HG03095 (cell line): ENCODE measurements around the gene ZNF724.
"Not testable (repeated sequence)": the region's sequence is repeated elsewhere in the genome, so short reads cannot be mapped to it uniquely, and the experiment has no call there.

Experiments used
- ATAC-seq: cut with Tn5 transposase; IDR thresholded peaks from one replicate; pipeline ENCODE4 v1.9.1; 2021; ENCODE audit warnings: moderate library complexity; ENCODE audit not compliant: unreplicated experiment

The ZNF724 gene

DNA sequence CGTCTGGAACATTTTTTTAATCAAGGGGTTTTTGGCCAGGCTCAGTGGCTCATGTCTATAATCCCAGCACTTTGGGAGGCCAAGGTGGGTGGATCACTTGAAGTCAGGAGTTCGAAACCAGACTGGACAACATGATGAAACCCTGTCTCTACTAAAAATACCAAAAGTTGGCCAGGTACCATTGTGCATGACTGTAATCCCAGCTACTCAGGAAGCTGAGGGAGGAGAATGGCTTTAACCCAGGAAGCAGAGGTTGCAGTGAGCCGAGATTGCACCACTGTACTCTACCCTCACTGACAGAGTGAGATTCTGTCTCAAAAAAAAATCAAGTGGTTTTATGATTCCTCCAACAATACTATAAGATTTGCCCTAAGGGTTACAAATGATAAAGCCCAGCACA lies 3.1 kb upstream of the ZNF724 start:
- ATAC-seq: not testable (repeated sequence)

DNA sequence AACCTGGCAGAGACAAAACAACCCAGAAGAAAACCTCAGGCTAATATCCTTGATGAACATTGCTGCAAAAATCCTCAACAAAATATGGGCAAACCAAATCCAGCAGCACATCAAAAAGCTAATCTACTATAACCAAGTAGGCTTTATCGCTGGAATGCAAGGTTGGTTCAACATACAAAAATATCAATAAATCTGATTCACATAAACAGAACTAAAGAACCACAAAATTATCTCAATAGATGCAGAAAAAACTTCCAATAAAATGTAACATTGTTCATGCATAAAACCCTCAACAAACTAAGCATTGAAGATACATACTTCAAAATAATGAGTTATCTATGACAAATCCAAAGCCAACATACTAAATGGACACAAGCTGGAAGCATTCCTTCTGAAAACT lies 8.8 kb downstream of the ZNF724 start:
- no peak for ATAC-seq

DNA sequence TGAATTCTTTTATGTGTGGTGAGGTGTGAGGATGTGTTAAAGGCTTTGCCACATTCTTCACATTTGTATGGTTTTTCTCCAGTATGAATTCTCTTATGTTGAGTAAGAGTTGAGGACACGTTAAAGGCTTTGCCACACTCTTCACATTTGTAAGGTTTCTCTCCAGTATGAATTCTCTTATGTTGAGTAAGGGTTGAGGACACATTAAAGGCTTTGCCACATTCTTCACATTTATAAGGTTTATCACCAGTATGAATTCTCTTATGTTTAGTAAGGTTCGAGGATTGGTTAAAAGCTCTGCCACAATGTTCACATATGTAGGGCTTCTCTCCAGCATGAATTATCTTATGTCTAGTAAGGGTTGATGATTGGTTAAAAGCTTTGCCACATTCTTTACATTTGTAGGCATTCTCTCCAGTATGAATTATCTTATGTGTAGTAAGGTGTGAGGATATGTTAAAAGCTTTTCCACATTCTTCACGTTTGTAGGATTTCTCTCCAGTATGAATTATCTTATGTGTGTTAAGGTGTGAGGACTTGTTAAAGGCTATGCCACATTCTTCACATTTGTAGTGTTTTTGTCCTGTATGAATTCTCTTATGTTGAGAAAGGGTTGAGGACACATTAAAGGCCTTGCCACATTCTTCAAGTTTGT lies 27.1 kb downstream of the ZNF724 start:
- ATAC-seq: no peak

DNA sequence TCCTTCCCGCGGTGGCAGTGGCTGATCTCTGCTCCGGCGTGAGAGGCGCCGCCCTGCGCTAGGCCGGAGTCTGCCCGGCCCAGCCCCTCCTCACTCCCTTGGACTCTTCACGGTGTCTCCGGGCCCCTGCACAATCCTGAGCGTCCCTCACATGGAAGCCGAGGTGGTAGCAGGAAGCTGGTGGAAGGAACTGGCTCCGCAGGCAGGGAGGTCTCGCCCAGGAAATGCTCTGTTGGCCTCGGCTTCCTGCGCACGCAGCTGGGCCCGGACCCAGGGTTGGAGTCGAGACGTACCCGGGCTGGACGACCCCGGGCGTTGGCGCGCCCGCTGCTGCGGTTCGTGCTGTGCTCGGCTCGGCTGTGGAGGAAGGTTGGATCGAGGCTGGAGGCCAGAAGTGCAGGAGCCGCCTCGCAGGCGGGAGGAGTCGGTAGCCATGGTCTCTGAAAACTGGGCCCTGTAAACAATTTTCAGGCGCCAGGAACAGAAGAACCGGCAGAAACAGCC lies 46.3 kb downstream of the ZNF724 start:
- no peak for ATAC-seq

DNA sequence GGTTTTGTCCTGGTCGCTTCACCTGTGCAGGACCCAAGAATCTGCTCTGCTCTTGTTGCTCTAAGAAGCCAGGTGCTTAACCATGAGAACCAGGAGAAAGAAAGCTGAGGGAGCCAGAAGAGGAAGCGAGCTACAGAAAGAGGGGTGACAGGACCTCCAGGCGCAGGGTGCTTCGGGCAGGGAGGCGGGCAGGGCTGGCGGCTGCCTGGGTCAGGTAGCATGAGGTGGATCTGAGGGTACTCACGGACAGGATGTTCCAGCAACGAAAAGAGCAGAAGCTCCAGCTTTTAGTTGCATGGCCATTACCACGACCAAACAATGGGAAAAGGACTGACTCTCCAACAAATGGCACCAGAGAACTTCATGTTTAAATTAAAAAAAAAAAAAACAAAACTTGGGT lies 59.9 kb downstream of the ZNF724 start:
- ATAC-seq: no peak

DNA sequence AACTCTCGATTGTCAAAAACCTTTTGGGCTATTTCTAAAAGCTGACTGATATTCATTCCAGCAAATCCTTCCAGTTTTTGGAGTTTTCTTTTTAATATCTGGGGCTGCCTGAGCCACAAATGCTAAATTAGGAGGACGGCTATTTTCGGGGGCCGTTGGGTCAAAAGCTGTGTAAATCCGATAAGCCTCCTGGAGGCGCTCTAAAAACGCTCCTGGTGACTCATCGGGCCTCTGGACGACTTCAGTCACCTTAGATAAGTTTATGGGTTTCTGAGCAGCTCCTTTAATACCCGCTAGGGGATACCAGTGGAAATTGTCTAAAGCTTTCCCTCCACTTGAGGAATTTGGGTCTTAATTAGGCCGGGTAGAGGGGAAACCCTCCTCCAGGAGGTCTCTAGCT lies 66.9 kb downstream of the ZNF724 start:
- ATAC-seq: no peak
